SU-DHL-6 (cell line): ENCODE measurements around the gene RBM4B.

Experiments
- CTCF ChIP-seq: fragments of 200-600 bp; sonication (generic); IDR thresholded peaks from one replicate; pipeline ENCODE4 v1.5.1; 2017; ENCODE audit warnings: antibody characterized with exemption, mild to moderate bottlenecking, low read length, moderate library complexity; ENCODE audit not compliant: insufficient read depth, poor library complexity, severe bottlenecking
- EZH2phosphoT487 ChIP-seq: fragments of 200-600 bp; sonication (generic), shearing (Covaris generic); conservative IDR thresholded peaks from 2 replicates; pipeline ENCODE4 v1.6.1; 2018; ENCODE audit warnings: mild to moderate bottlenecking, antibody characterized with exemption, low read length, moderate library complexity, mixed read lengths

GRCh38 chr11:66616379-66617154, 61.1 kb downstream of the RBM4B start, which contains the start of gene RBM14:
- TF ChIP-seq CTCF (no peak), EZH2phosphoT487 (no peak)
